CD4-positive, alpha-beta T cell treated with Interleukin-4 for 1 hour (primary cell): ENCODE results near the gene TUBGCP3.
"Not testable (repeated sequence)": the region's sequence is repeated elsewhere in the genome, so short reads cannot be mapped to it uniquely, and the experiment has no call there.

Source experiments
- DNase-seq, 2 donors: peaks; one replicate each; pipeline ENCODE4 v3.0.0-alpha.2; 2020 to 2022

The TUBGCP3 gene

DNA sequence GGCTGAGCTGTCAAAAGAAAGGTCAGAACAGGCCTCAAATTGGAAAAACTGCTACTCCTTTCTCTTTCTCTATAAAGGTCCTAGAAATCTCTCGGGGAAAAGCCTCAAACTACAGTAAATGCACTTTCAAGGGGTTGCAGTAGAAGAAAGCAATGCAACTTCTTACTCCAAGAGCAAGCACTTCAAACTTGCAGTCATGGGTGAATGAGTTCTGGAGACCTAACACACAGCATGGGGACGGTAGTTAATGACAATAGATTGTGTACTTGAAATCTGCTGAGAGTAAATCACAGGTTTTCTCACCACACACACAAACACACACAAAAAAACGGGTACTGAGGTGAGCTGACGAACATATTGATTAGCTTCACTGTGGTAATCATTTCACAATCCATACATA is 11.8 kb downstream of the TUBGCP3 start:
- no peak for DNase-seq

DNA sequence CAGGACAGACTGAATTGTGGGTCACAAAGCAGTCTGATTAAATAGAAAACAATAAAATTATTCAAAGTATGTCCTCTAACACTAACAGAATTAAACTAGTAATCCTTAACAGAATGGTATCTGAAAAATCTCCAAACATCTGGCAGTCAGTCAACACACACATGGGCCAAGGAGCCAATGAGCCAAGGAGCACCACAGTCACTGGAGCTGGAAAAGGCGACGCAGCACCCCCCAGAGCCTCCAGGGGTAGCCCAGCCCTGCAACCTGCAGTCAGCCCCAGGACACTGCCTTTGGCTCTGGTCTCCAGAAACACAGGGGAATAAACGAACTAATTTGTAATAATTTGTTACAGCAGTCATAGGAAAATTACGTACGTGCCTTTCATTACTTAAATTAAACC is 12.3 kb downstream of the TUBGCP3 start:
- no peak for DNase-seq

DNA sequence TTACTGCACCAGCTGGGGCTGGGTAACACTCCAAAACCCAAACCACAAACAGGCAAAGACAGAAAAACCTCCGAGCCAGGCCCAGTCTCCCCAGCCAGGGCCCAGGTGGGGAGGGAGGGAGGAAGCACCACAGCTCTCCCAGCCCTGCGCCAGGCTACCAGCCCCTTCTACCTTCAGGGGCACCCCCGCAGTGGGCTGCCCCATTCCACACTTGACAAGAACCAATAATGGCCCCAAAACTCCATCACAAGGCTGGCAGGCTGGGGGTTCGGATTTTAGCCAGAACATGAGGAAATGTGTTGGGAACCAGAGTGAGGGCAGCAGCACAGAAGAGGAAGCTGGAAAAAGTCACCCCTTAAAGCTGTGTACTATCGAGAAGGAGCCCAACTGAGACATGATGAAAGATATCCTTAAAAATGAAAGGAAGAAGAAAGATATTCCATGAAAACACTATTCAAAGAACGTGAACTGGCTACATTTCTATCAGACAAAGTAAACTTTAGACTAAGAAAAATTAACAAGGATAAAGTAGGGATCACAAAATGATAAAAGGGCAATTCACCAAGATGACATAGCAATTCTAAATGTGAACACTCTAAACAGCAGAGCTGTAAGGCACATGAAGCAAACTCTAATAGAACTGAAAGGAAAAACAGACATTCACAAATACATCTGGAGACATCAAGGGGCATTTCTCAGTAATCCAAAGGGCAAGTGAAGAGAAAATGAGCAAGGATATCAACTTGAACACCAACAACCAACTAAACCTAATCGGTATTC is 12.9 kb downstream of the TUBGCP3 start:
- no peak for DNase-seq

DNA sequence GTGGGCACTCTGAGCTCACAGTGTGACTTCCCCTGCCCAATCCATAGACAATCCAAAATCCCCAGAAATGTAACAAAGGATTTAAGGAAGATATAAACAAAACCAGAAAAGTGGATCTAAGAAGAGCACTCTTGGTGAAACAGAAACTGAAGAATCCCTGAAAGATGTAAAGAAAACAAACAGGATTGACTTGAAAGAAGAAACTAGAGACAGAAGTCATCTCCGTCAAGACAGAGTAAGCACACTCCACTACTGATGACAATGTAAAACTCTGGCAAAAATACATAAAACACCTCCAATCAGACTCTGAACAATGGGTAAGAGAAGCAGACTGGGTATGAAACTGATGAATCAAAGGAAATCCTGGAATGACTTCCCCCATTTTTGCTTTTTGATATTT is 13.5 kb downstream of the TUBGCP3 start:
- no peak for DNase-seq

GRCh38 chr13:112573710-112574109 is 14.2 kb downstream of the TUBGCP3 start:
- no peak for DNase-seq

GRCh38 chr13:112572366-112572765 is 15.6 kb downstream of the TUBGCP3 start:
- no peak for DNase-seq

- DNase-seq, result no peak
Measured at GRCh38 chr13:112569821-112570220, 18.1 kb downstream of the TUBGCP3 start.

- no peak for DNase-seq
Measured at GRCh38 chr13:112567161-112567862, 20.6 kb downstream of the TUBGCP3 start.

DNA sequence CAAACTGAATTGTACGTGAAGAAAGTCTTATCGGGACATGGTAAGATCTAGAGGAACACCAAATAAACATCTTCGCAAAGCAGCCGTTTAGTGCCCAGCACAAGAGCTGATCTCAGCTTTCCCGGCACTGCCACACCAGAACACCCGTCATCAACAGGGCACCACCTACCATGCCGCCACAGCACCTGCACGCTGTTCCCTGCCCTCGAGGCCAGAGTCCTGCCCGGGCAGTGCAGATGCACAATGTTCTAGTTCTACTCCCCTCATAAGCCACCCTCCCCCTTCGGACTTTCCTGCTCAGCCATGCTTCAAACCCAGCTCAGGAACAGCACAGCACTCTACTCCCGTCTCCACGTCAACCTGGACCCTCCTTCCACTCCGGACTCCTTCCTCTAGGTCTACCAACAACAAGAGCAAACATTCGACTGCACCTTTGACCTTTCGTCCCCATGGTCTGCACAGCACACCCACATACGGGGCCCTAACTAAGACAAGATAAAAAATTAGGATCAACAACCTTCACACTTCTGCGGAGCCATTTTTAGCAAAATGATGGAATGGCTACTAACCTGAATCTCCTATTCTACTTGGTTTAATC is 25.1 kb downstream of the TUBGCP3 start:
- no peak for DNase-seq

DNA sequence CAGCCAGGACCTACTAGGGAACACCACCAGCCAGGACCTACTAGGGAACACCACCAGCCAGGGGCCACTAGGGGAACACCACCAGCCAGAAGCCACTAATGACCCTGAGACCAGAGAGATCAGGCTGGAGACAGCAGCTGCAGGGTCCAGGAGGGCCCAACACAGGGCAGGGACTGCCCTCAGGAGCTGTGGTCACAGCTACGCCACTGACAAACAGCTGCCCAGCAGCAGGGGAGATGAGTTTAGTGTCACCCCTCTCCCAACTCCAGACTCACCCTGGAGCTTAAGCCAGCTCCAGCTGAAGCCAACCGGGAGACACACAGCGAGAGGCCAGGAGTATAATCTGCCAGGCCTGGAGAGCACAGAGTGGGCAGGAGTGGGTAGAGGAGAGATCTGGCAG is 25.7 kb downstream of the TUBGCP3 start:
- DNase-seq, result no peak

DNA sequence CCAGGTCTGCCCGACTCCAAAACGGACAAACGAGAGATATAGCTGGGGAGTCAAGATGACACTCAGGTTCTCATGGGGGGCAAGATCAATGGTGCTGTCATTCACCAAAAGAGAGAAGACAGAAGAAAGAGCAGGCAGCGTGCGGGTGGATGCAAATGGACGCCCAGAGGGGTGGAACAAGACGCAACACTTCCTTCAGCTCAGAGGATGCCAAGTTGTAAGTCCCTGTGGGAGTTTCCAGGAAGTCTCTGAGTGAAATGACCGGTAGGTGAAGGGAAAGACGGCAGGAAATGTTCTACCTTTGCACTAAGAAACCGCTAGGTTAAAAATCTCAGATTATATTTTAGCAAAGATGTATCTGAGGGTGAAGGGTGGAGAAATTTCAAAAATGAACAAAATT is 26.5 kb downstream of the TUBGCP3 start:
- no peak for DNase-seq

GRCh38 chr13:112558696-112559418 is 29.1 kb downstream of the TUBGCP3 start:
- no peak for DNase-seq

DNA sequence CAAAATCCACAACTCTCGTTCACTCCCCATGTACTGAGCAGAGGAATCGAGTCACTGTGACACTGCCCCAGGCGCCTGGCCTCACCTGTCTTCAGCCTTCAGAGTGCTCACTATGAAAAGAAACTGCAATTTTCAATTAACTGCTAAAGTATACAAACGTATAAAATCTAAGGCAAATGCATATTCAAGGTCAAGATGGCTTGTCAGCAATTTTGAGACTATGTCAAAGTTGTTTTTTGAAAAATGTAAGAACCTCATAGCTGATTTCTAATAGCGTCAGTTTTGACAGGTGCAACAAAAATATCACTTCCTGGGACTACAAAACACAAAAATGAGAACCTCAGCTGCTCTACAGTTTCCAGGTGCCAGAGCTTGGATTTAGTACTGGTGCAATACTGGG is 31.4 kb downstream of the TUBGCP3 start:
- no peak for DNase-seq

DNA sequence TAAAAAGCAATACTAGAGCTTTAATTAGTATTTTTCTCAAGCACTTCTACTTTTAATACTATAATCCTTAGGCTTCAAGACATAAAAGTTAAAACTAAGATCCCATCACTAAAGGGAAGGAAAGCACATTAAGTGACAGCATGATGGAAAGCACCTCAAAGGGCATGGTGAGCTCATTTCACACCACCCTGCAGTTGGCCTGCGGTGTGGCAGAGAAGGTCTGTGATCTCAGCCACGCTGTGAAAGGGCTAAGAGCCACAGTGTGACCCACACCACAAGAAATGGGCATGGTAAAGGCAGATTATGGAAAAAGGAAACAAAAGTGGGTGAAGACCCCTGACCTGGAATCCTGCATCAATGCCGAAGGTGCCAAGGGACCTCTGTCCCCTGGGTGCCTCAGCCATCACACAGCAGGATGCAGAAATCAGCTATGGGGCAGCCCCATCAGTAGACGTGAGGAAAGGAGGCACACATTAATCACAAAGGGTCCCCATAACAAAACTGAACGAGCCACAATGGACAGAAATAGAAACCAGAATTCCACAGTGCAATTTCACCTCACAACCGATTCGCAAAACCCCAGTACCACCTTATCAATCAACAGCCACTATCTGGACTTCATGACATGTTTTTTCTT is 33.6 kb downstream of the TUBGCP3 start:
- no peak for DNase-seq

DNA sequence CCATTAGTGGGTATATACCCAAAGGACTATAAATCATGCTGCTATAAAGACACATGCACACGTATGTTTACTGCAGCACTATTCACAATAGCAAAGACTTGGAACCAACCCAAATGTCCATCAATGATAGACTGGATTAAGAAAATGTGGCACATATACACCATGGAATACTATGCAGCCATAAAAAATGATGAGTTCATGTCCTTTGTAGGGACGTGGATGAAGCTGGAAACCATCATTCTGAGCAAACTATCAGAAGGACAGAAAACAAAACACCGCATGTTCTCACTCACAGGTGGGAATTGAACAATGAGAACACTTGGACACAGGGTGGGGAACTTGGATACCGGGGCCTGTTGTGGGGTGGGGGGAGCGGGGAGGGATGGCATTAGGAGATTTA is 39.0 kb downstream of the TUBGCP3 start:
- DNase-seq, result not testable (repeated sequence)

- DNase-seq, result no peak
Measured at GRCh38 chr13:112545856-112546255, 42.1 kb downstream of the TUBGCP3 start.

DNA sequence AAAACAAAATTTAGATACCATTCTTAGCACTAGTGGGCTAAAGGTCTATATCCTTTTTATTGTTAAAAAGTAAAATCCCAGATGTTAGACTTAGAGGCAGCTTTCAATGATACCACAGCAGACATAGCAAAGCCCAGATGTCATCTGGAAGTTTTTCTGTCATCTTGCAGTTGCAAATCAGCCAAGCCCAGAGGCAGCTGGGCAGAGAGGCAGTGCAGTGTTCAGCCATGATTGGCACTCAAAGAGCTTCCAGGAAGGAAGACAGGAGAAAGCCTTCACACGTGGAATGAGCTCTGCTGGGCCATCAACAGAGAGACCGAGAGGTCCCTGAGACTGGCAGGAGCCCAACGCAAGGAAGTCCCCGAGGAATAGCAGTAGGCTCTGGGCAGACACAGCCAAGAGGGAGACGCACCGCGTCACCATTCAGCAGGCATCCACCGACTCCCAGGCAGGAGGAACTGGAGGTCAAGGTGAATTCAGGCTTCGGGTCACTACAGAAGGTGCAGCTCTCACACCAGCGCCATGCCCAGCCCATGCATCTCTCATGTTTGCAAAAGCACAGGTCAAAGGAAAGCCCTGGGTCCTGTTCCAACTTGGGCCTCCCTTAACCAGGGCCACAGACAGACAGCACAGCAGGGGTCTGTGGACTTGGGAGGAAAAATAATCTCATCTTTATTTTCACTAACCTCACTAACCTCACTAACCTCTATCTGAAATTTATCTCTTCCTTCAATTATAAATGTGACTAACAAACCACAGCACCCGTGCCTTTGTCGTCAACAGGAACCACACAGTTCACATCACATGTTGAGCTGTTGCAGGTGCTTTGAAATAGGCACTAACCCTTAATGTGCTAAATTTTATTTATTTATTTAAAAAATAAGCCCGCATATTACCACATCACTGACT is 54.9 kb downstream of the TUBGCP3 start:
- DNase-seq, result no peak

DNA sequence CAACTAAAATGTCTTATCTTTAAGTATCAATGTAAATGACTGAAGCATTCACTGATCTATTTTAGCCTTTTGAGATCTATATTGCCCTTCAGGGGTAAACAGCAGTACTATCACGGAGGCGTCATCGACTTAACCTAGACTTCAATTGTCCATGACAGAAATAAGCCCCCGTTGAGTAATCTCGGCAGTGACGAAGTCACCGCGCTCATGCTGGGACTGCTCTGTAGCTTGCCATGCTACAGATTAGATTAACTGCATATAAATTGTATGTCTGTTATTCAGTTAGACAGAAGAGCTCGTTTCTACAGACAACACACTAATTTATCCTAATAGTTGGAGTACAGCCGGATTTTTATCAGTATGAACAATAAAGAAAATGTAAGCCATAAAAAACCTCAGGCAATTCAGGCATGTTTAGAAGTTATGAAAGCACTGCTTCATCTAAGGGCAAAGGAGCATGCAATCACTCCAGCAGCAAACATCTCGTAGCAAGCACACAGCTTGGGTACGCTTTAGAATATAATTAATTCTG is 56.6 kb downstream of the TUBGCP3 start:
- DNase-seq, result no peak

DNA sequence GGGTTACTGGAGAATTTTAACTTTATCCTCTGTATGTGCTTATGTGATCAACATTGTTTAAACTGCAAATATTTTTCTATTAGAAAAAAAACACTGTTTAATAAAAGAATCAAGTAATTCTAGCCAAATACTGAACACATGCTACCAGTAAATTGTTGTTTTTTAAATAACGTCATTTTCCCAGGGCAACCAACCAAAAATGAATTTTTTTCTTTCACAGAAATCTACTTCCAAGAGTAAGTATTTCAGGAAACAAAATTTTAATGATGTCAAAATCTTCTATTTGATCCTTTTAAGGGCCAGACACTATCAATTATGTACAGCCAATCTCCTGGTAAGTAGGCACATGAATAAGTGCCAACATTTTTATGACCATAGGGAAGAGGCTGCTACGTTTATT is 57.1 kb downstream of the TUBGCP3 start:
- DNase-seq, result no peak

DNA sequence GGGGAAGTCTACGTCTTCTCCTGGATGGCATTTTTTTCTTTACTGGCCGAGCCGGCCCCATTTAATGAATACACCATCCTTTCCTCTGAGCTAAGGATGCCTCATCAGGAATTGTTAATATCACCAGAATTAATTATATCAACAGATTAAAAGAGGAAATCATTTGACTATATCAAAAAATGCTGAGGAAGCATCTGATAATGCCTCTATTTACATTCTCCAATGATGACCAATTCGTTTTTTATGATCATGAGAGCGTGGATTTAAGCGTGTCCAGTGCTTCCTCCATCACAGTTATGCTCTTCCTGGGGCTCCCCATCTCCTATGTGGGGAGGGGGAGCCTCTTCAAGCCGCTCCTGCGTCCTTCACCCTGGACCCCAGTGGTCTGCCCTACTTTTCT is 58.7 kb downstream of the TUBGCP3 start:
- DNase-seq, result no peak

GRCh38 chr13:112526146-112526853 is 61.7 kb downstream of the TUBGCP3 start:
- no peak for DNase-seq
